BLaER1 (cell line): ENCODE results near the gene CAPN5.

Experiments
- H3K27ac ChIP-seq: shearing (Covaris generic); formaldehyde crosslinking; 2 replicates; pipeline ENCODE4 v1.8.1; 2022
- H3K27me3 ChIP-seq: shearing (Covaris generic); formaldehyde crosslinking; 2 replicates; pipeline ENCODE4 v1.8.1; 2022
- H3K36me3 ChIP-seq: shearing (Covaris generic); formaldehyde crosslinking; 2 replicates; pipeline ENCODE4 v1.8.1; 2022
- H3K4me1 ChIP-seq: shearing (Covaris generic); formaldehyde crosslinking; 2 replicates; pipeline ENCODE4 v1.8.1; 2022
- H3K4me2 ChIP-seq: shearing (Covaris generic); formaldehyde crosslinking; 2 replicates; pipeline ENCODE4 v1.8.1; 2022
- H3K4me3 ChIP-seq: shearing (Covaris generic); formaldehyde crosslinking; 2 replicates; pipeline ENCODE4 v1.8.1; 2022
- H3K9ac ChIP-seq: shearing (Covaris generic); formaldehyde crosslinking; 2 replicates; pipeline ENCODE4 v1.8.1; 2022
- H3K9me3 ChIP-seq: shearing (Covaris generic); formaldehyde crosslinking; 2 replicates; pipeline ENCODE4 v1.8.1; 2022
- H4K20me1 ChIP-seq: shearing (Covaris generic); formaldehyde crosslinking; 2 replicates; pipeline ENCODE4 v1.8.1; 2022
- Cebpa-rat ChIP-seq: shearing (Covaris generic); IDR thresholded peaks from 2 replicates; pipeline ENCODE4 v1.8.1; 2022

The CAPN5 gene

DNA sequence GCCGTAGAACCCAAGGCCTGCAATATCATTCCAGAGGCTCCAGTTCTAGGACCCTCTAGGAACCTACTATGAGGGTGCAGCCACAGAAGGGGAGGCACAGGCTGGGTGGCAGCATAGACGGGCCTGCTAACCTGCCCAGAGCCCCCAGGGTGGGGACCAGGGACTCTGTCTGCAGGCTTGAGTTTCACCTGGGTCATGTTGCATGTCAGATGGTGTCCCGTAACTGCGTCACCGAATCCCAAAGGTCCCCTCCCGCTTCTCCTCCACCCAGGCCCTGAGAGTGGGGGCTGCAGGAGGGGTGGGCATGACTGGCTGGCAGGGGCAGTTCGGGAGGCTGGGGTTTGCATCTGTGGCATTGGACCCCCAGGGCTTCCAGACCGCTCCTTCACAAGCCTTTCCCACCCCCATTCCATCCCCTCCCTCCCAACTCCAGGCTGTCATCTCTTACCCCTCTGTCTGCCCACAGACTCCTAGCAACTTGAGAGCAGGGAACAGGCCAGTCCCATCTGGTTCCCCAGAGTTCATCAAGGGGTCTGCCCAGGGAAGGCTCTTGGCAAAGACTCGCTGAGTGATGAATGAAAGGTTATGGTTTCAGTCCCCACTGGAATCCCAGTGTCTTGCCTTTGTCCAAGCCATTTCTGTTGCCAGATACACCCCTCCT, 77.6 kb downstream of the CAPN5 start:
- Histone ChIP-seq H3K9me3 (no peaks in the 10 kb centered on the region), H3K4me2 (no peak overlapping the region), H3K36me3 (no peaks in the 10 kb centered on the region), H3K4me3 (no peak overlapping the region), H3K27ac (no peak overlapping the region), H3K4me1 (peaks cover 77% of the 10 kb centered on the region), H3K9ac (no peak overlapping the region), H3K27me3 (no peaks in the 10 kb centered on the region), H4K20me1 (no peaks in the 10 kb centered on the region)
- TF ChIP-seq Cebpa-rat = no peak

GRCh38 chr11:77144857-77145428, 78.2 kb downstream of the CAPN5 start:
- Histone ChIP-seq H3K9ac (no peak overlapping the region), H3K4me2 (no peak overlapping the region), H4K20me1 (no peaks in the 10 kb centered on the region), H3K27me3 (no peaks in the 10 kb centered on the region), H3K27ac (no peak overlapping the region), H3K4me3 (no peak overlapping the region), H3K36me3 (no peaks in the 10 kb centered on the region), H3K4me1 (peaks cover 77% of the 10 kb centered on the region), H3K9me3 (no peaks in the 10 kb centered on the region)
- TF ChIP-seq Cebpa-rat = no peak

DNA sequence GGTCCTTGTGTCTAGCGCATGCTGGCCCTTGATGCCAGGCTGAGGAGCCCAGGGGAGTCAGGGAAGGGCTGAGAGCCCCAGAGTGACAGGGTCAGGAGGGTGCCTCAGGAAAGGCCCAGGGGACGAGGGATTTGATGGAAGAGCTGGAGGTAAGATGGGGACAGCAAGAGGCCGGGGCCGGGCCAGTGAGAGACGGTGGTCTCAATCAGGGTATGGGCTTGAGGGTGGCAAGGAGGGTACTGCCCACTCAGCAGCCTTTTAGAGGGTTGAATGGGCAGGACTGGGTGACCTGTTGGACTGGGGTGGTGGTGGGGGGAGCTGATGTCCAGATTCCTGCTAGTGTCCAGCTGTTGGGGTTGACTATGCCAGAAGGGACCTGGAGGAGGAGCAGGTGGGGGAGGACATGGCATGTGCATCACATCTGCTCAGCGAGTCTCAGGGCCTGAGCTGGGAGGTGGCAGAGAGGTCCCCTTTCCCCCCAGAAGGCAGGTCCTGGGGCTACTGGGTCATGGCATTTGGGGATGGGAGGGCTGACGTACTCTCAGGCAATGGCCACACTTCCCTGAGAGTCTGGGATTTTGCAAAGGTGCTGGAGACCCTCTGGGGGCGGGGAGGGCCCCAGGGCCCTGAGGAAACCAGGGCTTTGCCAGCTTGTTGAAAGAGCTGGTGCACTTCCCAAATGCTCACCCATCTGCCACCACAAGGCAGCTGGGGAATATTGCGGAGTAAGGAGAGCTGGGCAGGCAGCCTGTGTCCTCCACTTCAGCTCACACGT, 79.7 kb downstream of the CAPN5 start:
- no peak overlapping the region for H3K4me3 ChIP-seq
- peak overlapping the region; percentile 64 for H3K4me2 ChIP-seq
- no peak overlapping the region for H3K9ac ChIP-seq
- no peaks in the 10 kb centered on the region for H3K36me3 ChIP-seq
- H4K20me1 ChIP-seq = no peaks in the 10 kb centered on the region
- peak overlapping the region; percentile 31; the same call in 1 of the 2 replicates for H3K27ac ChIP-seq
- TF ChIP-seq Cebpa-rat = no peak
- H3K9me3 ChIP-seq = no peaks in the 10 kb centered on the region
- peaks cover 77% of the 10 kb centered on the region for H3K4me1 ChIP-seq
- no peaks in the 10 kb centered on the region for H3K27me3 ChIP-seq

DNA sequence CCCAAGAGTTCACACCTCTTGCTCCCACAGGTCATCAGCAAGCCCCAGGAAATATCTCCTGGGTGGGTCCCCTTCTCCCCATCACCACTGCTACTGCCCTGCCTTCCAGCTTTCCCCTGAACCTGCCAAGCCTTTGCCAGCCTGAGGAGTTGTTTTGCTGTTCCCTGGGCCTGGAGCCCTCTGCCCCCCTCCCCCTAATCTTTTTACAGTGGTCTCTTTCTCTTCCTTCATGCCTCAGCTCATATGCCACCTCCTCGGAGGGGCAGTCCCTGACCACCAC, 80.2 kb downstream of the CAPN5 start:
- TF ChIP-seq Cebpa-rat = no peak
- H3K4me2 ChIP-seq = peak overlapping the region; percentile 64
- H3K36me3 ChIP-seq = no peaks in the 10 kb centered on the region
- H3K4me3 ChIP-seq = no peak overlapping the region
- no peaks in the 10 kb centered on the region for H3K9me3 ChIP-seq
- no peak overlapping the region for H3K9ac ChIP-seq
- no peaks in the 10 kb centered on the region for H3K27me3 ChIP-seq
- peak overlapping the region; percentile 31; the same call in 1 of the 2 replicates for H3K27ac ChIP-seq
- H4K20me1 ChIP-seq = no peaks in the 10 kb centered on the region
- H3K4me1 ChIP-seq = peaks cover 77% of the 10 kb centered on the region

DNA sequence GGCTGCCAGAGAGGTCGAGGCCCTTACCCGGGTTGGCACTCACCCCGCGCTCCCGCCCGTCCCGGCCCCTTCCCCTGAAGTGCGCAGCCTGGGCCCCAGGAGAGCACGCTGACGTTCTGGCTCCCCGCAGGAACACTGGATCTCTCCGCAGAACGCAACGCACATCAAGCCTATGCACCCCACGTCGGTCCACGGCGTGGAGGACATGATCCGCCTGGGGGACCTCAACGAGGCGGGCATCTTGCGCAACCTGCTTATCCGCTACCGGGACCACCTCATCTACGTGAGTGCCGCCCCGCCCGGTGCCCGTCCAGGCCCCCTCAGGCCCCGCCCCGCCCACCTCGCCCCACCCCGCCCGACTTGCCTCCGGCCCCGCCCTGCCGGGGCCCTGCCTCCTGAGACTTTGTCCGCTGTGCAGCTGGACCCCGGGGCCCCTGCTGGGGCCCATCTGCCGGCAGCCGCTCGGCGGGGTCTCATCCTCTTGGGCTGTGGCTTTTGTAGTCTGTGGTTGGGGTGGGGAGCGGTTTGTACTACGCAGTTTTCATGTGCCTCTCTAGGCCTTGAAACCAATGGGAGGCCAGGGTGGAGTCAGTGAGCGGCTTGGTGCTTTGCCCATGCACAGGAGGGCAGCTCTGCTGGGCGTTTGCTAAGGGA, 81.0 kb downstream of the CAPN5 start:
- H3K4me1 ChIP-seq = peaks cover 77% of the 10 kb centered on the region
- no peaks in the 10 kb centered on the region for H4K20me1 ChIP-seq
- no peak overlapping the region for H3K9ac ChIP-seq
- H3K4me3 ChIP-seq = no peak overlapping the region
- peak; percentile 73 for TF ChIP-seq Cebpa-rat
- H3K36me3 ChIP-seq = no peaks in the 10 kb centered on the region
- 0 out of 2 replicates have a peak overlapping the region, but pooled peaks have one; percentile 35 for H3K27ac ChIP-seq
- H3K4me2 ChIP-seq = peak overlapping the region; percentile 94
- H3K27me3 ChIP-seq = no peaks in the 10 kb centered on the region
- H3K9me3 ChIP-seq = no peaks in the 10 kb centered on the region

DNA sequence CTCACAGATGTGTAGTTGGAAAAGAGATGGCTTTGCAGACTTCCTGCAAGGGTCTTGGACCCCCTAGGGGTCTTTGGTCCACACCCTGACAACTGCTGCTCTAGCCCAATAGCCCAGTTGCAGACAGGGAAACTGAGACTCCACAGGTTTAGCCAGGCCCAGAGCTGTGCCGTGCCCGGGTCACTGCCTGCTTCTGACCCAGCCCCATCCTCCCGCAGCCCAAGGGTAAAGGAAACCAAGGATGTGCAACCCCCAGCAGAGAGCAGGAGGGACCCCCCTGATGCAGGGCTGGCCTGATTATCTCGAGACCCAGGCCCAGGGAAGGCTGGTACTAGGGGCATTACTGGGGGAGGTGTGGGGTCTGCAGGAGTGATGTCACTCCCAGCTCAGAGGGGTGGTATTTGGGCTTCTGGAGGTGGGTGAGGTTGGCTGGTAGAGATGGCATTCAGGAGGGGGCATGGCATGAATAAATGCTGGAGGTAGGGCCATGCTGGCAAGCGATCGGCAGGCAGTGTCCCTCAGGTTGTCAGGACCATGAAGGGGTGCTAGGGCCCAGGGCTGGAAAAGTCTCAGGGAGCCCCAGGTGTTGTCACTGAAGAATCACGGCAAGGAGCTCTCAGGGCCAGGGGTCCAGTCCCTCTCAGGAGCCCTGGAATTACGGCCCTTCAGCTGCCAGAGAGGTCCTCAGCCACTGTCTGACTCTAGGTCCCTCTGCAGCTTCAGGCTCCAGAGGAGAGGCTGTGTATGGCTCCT, 82.4 kb downstream of the CAPN5 start:
- H3K4me3 ChIP-seq = no peak overlapping the region
- H3K9me3 ChIP-seq = no peaks in the 10 kb centered on the region
- H4K20me1 ChIP-seq = no peaks in the 10 kb centered on the region
- TF ChIP-seq Cebpa-rat = no peak
- H3K36me3 ChIP-seq = no peaks in the 10 kb centered on the region
- peak overlapping the region; percentile 94 for H3K4me2 ChIP-seq
- H3K4me1 ChIP-seq = peaks cover 78% of the 10 kb centered on the region
- no peaks in the 10 kb centered on the region for H3K27me3 ChIP-seq
- H3K9ac ChIP-seq = no peak overlapping the region
- no peak overlapping the region; the same call in 1 of the 2 replicates for H3K27ac ChIP-seq

DNA sequence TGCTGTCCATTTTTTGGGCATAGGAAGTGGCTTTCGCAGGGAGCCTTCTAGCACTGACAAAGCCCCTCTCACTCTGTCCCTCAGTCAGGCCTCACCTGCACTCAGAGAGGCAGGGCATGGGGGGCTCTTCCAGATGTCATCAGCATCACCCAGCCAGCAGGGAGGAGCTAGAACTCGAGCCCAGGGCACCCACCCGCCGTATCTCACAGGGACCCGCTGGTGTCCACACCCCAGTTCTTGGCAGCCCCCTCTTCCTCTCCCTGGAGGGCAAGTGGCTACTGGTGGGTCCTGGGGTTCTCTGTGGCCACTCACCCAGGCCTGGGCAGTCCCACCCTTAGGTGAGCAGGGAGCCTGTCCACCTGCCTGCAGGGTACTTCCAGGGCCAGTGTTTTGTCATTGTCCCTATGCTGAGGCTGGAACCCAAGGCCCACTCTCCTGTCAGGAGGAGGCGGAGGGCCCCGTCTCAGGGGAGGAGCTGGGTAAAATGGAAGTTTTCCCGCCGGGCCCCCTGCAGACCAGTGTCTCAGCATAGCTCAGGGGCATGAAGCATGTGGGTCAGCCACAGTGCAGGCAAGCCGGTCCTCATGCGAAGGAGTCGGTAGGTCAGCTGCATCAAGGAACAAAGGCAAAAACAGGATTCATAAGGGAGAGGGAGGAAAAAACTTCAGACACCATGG, 83.1 kb downstream of the CAPN5 start:
- H4K20me1 ChIP-seq = no peaks in the 10 kb centered on the region
- peaks cover 86% of the 10 kb centered on the region for H3K4me1 ChIP-seq
- no peak overlapping the region for H3K4me3 ChIP-seq
- no peak overlapping the region for H3K9ac ChIP-seq
- H3K4me2 ChIP-seq = peak overlapping the region; percentile 94
- H3K36me3 ChIP-seq = no peaks in the 10 kb centered on the region
- no peak for TF ChIP-seq Cebpa-rat
- H3K27me3 ChIP-seq = no peaks in the 10 kb centered on the region
- no peaks in the 10 kb centered on the region for H3K9me3 ChIP-seq
- H3K27ac ChIP-seq = no peak overlapping the region

DNA sequence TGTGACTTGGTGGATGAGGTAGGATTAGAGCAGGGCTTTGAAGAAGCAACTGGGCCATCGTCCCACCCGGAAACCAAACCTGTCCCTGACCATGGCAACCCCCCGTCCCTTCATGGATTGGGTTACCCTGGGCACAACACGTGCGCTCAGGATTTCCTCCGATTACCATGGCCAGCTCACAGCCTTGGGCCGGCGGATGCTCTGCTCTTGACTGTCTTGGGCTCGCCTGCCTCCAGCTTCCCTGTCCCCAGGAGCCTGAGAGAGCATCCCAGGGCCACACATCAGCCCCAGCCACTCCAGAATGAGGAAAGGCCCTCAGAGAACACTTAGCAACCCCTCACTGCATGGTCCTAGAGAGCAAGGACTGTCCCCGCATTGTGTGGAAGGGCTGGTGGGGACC, 84.1 kb downstream of the CAPN5 start:
- Histone ChIP-seq H3K9ac (no peak overlapping the region), H3K4me1 (peaks cover 95% of the 10 kb centered on the region), H3K27ac (peak overlapping the region; percentile 72), H3K9me3 (no peaks in the 10 kb centered on the region), H3K27me3 (no peaks in the 10 kb centered on the region), H3K4me2 (peak overlapping the region; percentile 94), H3K36me3 (no peaks in the 10 kb centered on the region), H4K20me1 (no peaks in the 10 kb centered on the region), H3K4me3 (no peak overlapping the region)
- no peak for TF ChIP-seq Cebpa-rat
